ENCODE data around the gene AXIN1. TPM values are rescaled to one million over a fixed set of nuclear protein-coding genes. Genes with fewer than 3 reads are reported as not detected.

The AXIN1 gene
- total RNA-seq, 1 experiment from 2014 or later: 50.3 TPM

DNA sequence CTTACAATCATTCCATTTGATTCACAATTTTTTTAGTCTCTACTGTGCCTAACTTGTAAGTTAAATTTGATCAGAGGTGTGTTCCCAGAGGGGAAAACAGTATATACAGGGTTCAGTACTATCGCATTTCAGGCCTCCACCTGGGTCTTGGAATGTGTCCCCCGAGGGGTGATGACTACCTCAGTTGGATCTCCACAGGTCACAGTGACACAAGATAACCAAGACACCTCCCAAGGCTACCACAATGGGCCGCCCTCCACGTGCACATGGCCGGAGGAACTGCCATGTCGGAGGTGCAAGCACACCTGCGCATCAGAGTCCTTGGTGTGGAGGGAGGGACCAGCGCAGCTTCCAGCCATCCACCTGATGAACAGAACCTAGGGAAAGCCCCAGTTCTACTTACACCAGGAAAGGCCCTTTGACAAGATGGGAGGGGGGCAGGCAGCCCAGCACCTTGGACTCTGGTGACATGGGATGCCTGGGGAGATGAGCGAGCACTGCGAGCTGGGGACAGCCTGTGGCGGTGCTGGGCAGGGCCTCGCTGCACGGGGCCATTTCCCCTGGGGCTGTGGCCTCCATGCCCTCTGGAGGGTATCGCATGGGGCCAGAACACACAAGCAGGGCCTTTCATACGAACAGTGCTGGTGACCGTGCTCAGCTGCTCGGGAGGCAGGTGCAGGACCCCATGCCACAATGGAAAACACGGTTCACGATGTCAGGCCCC is 35.6 kb downstream of the AXIN1 start:
- ChIA-PET POLR2A (no interaction called here), CTCF (interaction anchor here (0.6 kb wide), 1 partner anchor 36 kb away, joined by 3 read pairs; the partner anchor contains the start of gene AXIN1)
- H3K36me3 Mint-ChIP-seq: peaks cover 10% of the 10 kb centered on the region
- H3K9me3 Mint-ChIP-seq: no peaks in the 10 kb centered on the region
- H3K27ac Mint-ChIP-seq: peak overlapping the region; percentile 82
- ATAC-seq: no peak
- DNase-seq (ENCODE audit: low spot score): no peak
- peaks cover 19% of the 10 kb centered on the region for H3K4me1 Mint-ChIP-seq
- H3K27me3 Mint-ChIP-seq (ENCODE audit: low read depth): no peaks in the 10 kb centered on the region
- H3K4me3 Mint-ChIP-seq: no peak overlapping the region
- TF ChIP-seq, protein P1, sequence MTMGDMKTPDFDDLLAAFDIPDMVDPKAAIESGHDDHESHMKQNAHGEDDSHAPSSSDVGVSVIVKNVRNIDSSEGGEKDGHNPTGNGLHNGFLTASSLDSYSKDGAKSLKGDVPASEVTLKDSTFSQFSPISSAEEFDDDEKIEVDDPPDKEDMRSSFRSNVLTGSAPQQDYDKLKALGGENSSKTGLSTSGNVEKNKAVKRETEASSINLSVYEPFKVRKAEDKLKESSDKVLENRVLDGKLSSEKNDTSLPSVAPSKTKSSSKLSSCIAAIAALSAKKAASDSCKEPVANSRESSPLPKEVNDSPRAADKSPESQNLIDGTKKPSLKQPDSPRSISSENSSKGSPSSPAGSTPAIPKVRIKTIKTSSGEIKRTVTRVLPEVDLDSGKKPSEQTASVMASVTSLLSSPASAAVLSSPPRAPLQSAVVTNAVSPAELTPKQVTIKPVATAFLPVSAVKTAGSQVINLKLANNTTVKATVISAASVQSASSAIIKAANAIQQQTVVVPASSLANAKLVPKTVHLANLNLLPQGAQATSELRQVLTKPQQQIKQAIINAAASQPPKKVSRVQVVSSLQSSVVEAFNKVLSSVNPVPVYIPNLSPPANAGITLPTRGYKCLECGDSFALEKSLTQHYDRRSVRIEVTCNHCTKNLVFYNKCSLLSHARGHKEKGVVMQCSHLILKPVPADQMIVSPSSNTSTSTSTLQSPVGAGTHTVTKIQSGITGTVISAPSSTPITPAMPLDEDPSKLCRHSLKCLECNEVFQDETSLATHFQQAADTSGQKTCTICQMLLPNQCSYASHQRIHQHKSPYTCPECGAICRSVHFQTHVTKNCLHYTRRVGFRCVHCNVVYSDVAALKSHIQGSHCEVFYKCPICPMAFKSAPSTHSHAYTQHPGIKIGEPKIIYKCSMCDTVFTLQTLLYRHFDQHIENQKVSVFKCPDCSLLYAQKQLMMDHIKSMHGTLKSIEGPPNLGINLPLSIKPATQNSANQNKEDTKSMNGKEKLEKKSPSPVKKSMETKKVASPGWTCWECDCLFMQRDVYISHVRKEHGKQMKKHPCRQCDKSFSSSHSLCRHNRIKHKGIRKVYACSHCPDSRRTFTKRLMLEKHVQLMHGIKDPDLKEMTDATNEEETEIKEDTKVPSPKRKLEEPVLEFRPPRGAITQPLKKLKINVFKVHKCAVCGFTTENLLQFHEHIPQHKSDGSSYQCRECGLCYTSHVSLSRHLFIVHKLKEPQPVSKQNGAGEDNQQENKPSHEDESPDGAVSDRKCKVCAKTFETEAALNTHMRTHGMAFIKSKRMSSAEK (CRISPR knock-in tag; IDR thresholded peaks at IDR 0.05; ENCODE audit: borderline replicate concordance): no peak
- TF ChIP-seq, protein P2, sequence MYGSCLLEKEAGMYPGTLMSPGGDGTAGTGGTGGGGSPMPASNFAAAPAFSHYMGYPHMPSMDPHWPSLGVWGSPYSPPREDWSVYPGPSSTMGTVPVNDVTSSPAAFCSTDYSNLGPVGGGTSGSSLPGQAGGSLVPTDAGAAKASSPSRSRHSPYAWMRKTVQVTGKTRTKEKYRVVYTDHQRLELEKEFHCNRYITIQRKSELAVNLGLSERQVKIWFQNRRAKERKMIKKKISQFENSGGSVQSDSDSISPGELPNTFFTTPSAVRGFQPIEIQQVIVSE (CRISPR knock-in tag; IDR thresholded peaks at IDR 0.05; ENCODE audit: borderline replicate concordance): no peak
- TF ChIP-seq ZBTB21 (CRISPR knock-in tag; IDR thresholded peaks at IDR 0.05; ENCODE audit: borderline replicate concordance) (no peak), TCF7 (CRISPR knock-in tag; IDR thresholded peaks at IDR 0.05; ENCODE audit: low read depth) (no peak), ZNF219 (CRISPR knock-in tag; IDR thresholded peaks at IDR 0.05; ENCODE audit: borderline replicate concordance) (no peak), NFE2L1 (CRISPR knock-in tag; IDR thresholded peaks at IDR 0.05) (no peak), NFYB (CRISPR knock-in tag; conservative IDR thresholded peaks at IDR 0.05; ENCODE audit: low read depth) (no peak)
- TF ChIP-seq, protein P3, sequence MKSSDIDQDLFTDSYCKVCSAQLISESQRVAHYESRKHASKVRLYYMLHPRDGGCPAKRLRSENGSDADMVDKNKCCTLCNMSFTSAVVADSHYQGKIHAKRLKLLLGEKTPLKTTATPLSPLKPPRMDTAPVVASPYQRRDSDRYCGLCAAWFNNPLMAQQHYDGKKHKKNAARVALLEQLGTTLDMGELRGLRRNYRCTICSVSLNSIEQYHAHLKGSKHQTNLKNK (CRISPR knock-in tag; IDR thresholded peaks at IDR 0.05): no peak
- TF ChIP-seq, protein P4, sequence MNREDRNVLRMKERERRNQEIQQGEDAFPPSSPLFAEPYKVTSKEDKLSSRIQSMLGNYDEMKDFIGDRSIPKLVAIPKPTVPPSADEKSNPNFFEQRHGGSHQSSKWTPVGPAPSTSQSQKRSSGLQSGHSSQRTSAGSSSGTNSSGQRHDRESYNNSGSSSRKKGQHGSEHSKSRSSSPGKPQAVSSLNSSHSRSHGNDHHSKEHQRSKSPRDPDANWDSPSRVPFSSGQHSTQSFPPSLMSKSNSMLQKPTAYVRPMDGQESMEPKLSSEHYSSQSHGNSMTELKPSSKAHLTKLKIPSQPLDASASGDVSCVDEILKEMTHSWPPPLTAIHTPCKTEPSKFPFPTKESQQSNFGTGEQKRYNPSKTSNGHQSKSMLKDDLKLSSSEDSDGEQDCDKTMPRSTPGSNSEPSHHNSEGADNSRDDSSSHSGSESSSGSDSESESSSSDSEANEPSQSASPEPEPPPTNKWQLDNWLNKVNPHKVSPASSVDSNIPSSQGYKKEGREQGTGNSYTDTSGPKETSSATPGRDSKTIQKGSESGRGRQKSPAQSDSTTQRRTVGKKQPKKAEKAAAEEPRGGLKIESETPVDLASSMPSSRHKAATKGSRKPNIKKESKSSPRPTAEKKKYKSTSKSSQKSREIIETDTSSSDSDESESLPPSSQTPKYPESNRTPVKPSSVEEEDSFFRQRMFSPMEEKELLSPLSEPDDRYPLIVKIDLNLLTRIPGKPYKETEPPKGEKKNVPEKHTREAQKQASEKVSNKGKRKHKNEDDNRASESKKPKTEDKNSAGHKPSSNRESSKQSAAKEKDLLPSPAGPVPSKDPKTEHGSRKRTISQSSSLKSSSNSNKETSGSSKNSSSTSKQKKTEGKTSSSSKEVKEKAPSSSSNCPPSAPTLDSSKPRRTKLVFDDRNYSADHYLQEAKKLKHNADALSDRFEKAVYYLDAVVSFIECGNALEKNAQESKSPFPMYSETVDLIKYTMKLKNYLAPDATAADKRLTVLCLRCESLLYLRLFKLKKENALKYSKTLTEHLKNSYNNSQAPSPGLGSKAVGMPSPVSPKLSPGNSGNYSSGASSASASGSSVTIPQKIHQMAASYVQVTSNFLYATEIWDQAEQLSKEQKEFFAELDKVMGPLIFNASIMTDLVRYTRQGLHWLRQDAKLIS (CRISPR knock-in tag; IDR thresholded peaks at IDR 0.05; ENCODE audit: borderline replicate concordance): no peak
- TF ChIP-seq, protein P5, sequence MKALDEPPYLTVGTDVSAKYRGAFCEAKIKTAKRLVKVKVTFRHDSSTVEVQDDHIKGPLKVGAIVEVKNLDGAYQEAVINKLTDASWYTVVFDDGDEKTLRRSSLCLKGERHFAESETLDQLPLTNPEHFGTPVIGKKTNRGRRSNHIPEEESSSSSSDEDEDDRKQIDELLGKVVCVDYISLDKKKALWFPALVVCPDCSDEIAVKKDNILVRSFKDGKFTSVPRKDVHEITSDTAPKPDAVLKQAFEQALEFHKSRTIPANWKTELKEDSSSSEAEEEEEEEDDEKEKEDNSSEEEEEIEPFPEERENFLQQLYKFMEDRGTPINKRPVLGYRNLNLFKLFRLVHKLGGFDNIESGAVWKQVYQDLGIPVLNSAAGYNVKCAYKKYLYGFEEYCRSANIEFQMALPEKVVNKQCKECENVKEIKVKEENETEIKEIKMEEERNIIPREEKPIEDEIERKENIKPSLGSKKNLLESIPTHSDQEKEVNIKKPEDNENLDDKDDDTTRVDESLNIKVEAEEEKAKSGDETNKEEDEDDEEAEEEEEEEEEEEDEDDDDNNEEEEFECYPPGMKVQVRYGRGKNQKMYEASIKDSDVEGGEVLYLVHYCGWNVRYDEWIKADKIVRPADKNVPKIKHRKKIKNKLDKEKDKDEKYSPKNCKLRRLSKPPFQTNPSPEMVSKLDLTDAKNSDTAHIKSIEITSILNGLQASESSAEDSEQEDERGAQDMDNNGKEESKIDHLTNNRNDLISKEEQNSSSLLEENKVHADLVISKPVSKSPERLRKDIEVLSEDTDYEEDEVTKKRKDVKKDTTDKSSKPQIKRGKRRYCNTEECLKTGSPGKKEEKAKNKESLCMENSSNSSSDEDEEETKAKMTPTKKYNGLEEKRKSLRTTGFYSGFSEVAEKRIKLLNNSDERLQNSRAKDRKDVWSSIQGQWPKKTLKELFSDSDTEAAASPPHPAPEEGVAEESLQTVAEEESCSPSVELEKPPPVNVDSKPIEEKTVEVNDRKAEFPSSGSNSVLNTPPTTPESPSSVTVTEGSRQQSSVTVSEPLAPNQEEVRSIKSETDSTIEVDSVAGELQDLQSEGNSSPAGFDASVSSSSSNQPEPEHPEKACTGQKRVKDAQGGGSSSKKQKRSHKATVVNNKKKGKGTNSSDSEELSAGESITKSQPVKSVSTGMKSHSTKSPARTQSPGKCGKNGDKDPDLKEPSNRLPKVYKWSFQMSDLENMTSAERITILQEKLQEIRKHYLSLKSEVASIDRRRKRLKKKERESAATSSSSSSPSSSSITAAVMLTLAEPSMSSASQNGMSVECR (CRISPR knock-in tag; IDR thresholded peaks at IDR 0.05; ENCODE audit: borderline replicate concordance): no peak
- TF ChIP-seq, protein P6, sequence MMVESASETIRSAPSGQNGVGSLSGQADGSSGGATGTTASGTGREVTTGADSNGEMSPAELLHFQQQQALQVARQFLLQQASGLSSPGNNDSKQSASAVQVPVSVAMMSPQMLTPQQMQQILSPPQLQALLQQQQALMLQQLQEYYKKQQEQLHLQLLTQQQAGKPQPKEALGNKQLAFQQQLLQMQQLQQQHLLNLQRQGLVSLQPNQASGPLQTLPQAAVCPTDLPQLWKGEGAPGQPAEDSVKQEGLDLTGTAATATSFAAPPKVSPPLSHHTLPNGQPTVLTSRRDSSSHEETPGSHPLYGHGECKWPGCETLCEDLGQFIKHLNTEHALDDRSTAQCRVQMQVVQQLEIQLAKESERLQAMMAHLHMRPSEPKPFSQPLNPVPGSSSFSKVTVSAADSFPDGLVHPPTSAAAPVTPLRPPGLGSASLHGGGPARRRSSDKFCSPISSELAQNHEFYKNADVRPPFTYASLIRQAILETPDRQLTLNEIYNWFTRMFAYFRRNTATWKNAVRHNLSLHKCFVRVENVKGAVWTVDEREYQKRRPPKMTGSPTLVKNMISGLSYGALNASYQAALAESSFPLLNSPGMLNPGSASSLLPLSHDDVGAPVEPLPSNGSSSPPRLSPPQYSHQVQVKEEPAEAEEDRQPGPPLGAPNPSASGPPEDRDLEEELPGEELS (CRISPR knock-in tag; IDR thresholded peaks at IDR 0.05): no peak
- TF ChIP-seq, protein P7, sequence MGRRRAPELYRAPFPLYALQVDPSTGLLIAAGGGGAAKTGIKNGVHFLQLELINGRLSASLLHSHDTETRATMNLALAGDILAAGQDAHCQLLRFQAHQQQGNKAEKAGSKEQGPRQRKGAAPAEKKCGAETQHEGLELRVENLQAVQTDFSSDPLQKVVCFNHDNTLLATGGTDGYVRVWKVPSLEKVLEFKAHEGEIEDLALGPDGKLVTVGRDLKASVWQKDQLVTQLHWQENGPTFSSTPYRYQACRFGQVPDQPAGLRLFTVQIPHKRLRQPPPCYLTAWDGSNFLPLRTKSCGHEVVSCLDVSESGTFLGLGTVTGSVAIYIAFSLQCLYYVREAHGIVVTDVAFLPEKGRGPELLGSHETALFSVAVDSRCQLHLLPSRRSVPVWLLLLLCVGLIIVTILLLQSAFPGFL (CRISPR knock-in tag; IDR thresholded peaks at IDR 0.05; ENCODE audit: borderline replicate concordance): no peak
- TF ChIP-seq, protein P8, sequence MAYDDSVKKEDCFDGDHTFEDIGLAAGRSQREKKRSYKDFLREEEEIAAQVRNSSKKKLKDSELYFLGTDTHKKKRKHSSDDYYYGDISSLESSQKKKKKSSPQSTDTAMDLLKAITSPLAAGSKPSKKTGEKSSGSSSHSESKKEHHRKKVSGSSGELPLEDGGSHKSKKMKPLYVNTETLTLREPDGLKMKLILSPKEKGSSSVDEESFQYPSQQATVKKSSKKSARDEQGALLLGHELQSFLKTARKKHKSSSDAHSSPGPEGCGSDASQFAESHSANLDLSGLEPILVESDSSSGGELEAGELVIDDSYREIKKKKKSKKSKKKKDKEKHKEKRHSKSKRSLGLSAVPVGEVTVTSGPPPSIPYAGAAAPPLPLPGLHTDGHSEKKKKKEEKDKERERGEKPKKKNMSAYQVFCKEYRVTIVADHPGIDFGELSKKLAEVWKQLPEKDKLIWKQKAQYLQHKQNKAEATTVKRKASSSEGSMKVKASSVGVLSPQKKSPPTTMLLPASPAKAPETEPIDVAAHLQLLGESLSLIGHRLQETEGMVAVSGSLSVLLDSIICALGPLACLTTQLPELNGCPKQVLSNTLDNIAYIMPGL (CRISPR knock-in tag; IDR thresholded peaks at IDR 0.05): no peak
- TF ChIP-seq, protein P9, sequence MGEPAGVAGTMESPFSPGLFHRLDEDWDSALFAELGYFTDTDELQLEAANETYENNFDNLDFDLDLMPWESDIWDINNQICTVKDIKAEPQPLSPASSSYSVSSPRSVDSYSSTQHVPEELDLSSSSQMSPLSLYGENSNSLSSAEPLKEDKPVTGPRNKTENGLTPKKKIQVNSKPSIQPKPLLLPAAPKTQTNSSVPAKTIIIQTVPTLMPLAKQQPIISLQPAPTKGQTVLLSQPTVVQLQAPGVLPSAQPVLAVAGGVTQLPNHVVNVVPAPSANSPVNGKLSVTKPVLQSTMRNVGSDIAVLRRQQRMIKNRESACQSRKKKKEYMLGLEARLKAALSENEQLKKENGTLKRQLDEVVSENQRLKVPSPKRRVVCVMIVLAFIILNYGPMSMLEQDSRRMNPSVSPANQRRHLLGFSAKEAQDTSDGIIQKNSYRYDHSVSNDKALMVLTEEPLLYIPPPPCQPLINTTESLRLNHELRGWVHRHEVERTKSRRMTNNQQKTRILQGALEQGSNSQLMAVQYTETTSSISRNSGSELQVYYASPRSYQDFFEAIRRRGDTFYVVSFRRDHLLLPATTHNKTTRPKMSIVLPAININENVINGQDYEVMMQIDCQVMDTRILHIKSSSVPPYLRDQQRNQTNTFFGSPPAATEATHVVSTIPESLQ (CRISPR knock-in tag; IDR thresholded peaks at IDR 0.05): no peak

Data from WTC11 (cell line).